Ascending aorta (tissue), 2 donors: ENCODE data around the gene SOX13. TPM values are rescaled to one million over a fixed set of nuclear protein-coding genes. Genes with fewer than 3 reads are reported as not detected.

Experiments used
- DNase-seq, 2 donors: peaks; one replicate each; pipeline ENCODE4 v3.0.0-alpha.2; 2019; ENCODE audit warnings: low spot score in 2 of 2
- H3K27ac ChIP-seq, 2 donors: fragments of 200-600 bp; sonication (generic); one replicate each; pipeline ENCODE4 v1.5.1; 2016 to 2017; ENCODE audit warnings: mild to moderate bottlenecking in 1 of 2
- H3K27me3 ChIP-seq: fragments of 200-600 bp; sonication (generic); one replicate; pipeline ENCODE4 v1.5.1; 2017
- H3K36me3 ChIP-seq, 2 donors: fragments of 200-600 bp; sonication (generic); one replicate each; pipeline ENCODE4 v1.5.1; 2016
- H3K4me1 ChIP-seq, 2 donors: fragments of 200-600 bp; sonication (generic); one replicate each; pipeline ENCODE4 v1.5.1; 2016 to 2017; ENCODE audit warnings: mild to moderate bottlenecking in 1 of 2
- H3K4me3 ChIP-seq, 2 donors: fragments of 200-600 bp; sonication (generic); one replicate each; pipeline ENCODE4 v1.5.1; 2016 to 2017; ENCODE audit warnings: mild to moderate bottlenecking in 1 of 2
- H3K9me3 ChIP-seq, 2 donors: fragments of 200-600 bp; sonication (generic); one replicate each; pipeline ENCODE4 v1.5.1; 2016
- CTCF ChIP-seq, 3 experiments: fragments of 200-600 bp in 2 of 3; fragments of 450-650 bp in 1 of 3; sonication (generic) in 2 of 3; IDR thresholded peaks; one replicate each; pipeline ENCODE4 v1.5.1; 2016 to 2019; ENCODE audit warnings: antibody characterized with exemption in 3 of 3, mild to moderate bottlenecking in 1 of 3, moderate library complexity in 1 of 3
- intact Hi-C: fragments of 100-400 bp; cut with DNase I; formaldehyde crosslinking; loops from one replicate; pipeline ENCODE4 v1.15.1; 2023
- total RNA-seq: library from RNA; depleted of rRNA; stranded (reverse); fragments of >200 nt; gene quantifications from one replicate; pipeline ENCODE4 v1.1.0, GENCODE V29; 2016

Gene SOX13
- total RNA-seq, 1 donor from 2014 or later, result 70.1 TPM

- H3K9me3 ChIP-seq, result no peaks in the 10 kb centered on the region
- no peak for DNase-seq
- peaks cover 10 to 16% of the 10 kb centered on the region in 2 donors for H3K4me1 ChIP-seq
- no peaks in the 10 kb centered on the region for H3K36me3 ChIP-seq
- H3K4me3 ChIP-seq, result no peak overlapping the region
- intact Hi-C loops, result no loop called here
- no peak for TF ChIP-seq CTCF (IDR thresholded peaks at IDR 0.05)
- H3K27me3 ChIP-seq, result no peaks in the 10 kb centered on the region
- H3K27ac ChIP-seq, result no peak overlapping the region
Measured at GRCh38 chr1:204093421-204093717, 20.5 kb downstream of the SOX13 start.

- no peaks in the 10 kb centered on the region for H3K27me3 ChIP-seq
- H3K4me1 ChIP-seq, result peaks cover 5 to 12% of the 10 kb centered on the region in 2 donors
- no peaks in the 10 kb centered on the region for H3K9me3 ChIP-seq
- H3K36me3 ChIP-seq, result no peaks in the 10 kb centered on the region
- H3K4me3 ChIP-seq, result no peak overlapping the region
- no peak for TF ChIP-seq CTCF (IDR thresholded peaks at IDR 0.05)
- intact Hi-C loops, result no loop called here
- no peak for DNase-seq
- no peak overlapping the region for H3K27ac ChIP-seq
Measured at GRCh38 chr1:204093781-204094180, 20.9 kb downstream of the SOX13 start.

GRCh38 chr1:204094313-204094729 is 21.4 kb downstream of the SOX13 start:
- TF ChIP-seq CTCF (IDR thresholded peaks at IDR 0.05), result no peak
- no peak overlapping the region for H3K27ac ChIP-seq
- no peaks in the 10 kb centered on the region for H3K36me3 ChIP-seq
- H3K27me3 ChIP-seq, result no peaks in the 10 kb centered on the region
- no peak for DNase-seq
- H3K4me1 ChIP-seq, result peaks cover 4 to 6% of the 10 kb centered on the region in 2 donors
- H3K4me3 ChIP-seq, result no peak overlapping the region
- intact Hi-C loops, result no loop called here
- no peaks in the 10 kb centered on the region for H3K9me3 ChIP-seq

GRCh38 chr1:204094856-204095634 is 22.1 kb downstream of the SOX13 start:
- Histone ChIP-seq H3K36me3 (no peaks in the 10 kb centered on the region), H3K9me3 (no peaks in the 10 kb centered on the region), H3K27me3 (no peaks in the 10 kb centered on the region), H3K4me3 (no peak overlapping the region), H3K4me1 (no peaks in the 10 kb centered on the region), H3K27ac (no peak overlapping the region)
- intact Hi-C loops, result no loop called here
- TF ChIP-seq CTCF (IDR thresholded peaks at IDR 0.05), result no peak
- DNase-seq, result no peak

GRCh38 chr1:204096931-204097330 is 24.0 kb downstream of the SOX13 start:
- DNase-seq, result no peak
- H3K36me3 ChIP-seq, result no peaks in the 10 kb centered on the region

More at GRCh38 chr1:204096931-204097330, 24.0 kb downstream of the SOX13 start:
- Histone ChIP-seq H3K27ac (no peak overlapping the region), H3K9me3 (no peaks in the 10 kb centered on the region), H3K27me3 (no peaks in the 10 kb centered on the region), H3K4me1 (no peaks in the 10 kb centered on the region), H3K4me3 (no peak overlapping the region)
- no peak for TF ChIP-seq CTCF (IDR thresholded peaks at IDR 0.05)
- intact Hi-C loops, result no loop called here
